GM12891 (cell line): ENCODE data around the gene TRDN.
"Not testable (repeated sequence)": the region's sequence is repeated elsewhere in the genome, so short reads cannot be mapped to it uniquely, and the experiment has no call there.

Experiments
- DNase-seq: peaks from one replicate; pipeline ENCODE4 v3.0.0; 2011; ENCODE audit warnings: low spot score; ENCODE audit not compliant: insufficient read length
- FAIRE-seq: peaks from 2 replicates; lab custom pipeline; 2011; peaks lifted over from hg19 to GRCh38; lab: Jason Lieb, UNC
- PAX5 ChIP-seq: IDR thresholded peaks from 2 replicates; pipeline ENCODE4 v1.6.1; 2011; ENCODE audit warnings: low read length, moderate library complexity, mild to moderate bottlenecking; ENCODE audit not compliant: insufficient read depth, severe bottlenecking
- POLR2A ChIP-seq: IDR thresholded peaks from 2 replicates; pipeline ENCODE4 v1.6.1; 2011; ENCODE audit warnings: low read depth, low read length, control low read depth
- POLR2AphosphoS5 ChIP-seq: IDR thresholded peaks from 2 replicates; pipeline ENCODE4 v1.6.1; 2011; ENCODE audit warnings: low read depth, low read length, control low read depth
- POU2F2 ChIP-seq: IDR thresholded peaks from 2 replicates; pipeline ENCODE4 v1.6.1; 2011; ENCODE audit warnings: low read depth, mild to moderate bottlenecking, control low read depth, low read length, moderate library complexity
- SPI1 ChIP-seq: IDR thresholded peaks from 2 replicates; pipeline ENCODE4 v1.6.1; 2011; ENCODE audit warnings: low read depth, low read length, control low read depth
- TAF1 ChIP-seq: IDR thresholded peaks from 2 replicates; pipeline ENCODE4 v1.6.1; 2011; ENCODE audit warnings: low read depth, low read length, control low read depth

Gene TRDN

DNA sequence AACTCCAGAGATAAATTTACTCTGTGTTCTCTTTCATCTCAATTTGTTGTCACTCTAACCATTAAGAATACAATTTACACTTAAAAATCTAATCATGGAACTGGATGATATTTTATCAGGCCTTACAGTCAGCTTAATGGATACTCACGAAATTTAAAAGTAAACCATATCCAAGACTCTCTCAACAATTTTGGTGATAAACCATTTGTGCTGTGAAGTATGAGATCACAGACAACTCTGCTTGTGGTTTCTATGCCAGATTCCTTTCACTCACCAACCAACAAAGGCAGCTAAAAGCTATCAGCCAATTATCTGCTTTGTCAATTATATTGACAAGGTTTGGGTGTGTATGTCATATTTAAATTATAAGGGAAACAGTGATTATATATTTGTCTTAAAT, 155.8 kb downstream of the TRDN start:
- TF ChIP-seq PAX5: no peak
- no peak for TF ChIP-seq POU2F2
- no peak for FAIRE-seq
- no peak for DNase-seq

DNA sequence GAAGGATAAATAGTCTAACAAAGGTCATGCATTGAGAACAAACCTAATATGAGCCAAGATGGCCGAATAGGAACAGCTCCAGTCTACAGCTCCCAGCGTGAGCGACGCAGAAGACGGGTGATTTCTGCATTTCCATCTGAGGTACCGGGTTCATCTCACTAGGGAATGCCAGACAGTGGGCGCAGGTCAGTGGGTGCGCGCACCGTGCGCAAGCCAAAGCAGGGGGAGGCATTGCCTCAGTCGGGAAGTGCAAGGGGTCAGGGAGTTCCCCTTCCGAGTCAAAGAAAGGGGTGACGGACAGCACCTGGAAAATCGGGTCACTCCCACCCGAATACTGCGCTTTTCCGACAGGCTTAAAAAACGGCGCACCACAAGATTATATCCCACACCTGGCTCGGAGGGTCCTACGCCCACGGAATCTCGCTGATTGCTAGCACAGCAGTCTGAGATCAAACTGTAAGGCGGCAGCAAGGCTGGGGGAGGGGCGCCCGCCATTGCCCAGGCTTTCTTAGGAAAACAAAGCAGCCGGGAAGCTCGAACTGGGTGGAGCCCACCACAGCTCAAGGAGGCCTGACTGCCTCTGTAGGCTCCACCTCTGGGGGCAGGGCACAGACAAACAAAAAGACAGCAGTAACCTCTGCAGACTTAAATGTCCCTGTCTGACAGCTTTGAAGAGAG, 164.6 kb downstream of the TRDN start:
- DNase-seq, FAIRE-seq: not testable (repeated sequence)

GRCh38 chr6:123467392-123467791, 169.4 kb downstream of the TRDN start:
- FAIRE-seq (no peak), DNase-seq (no peak)
- TF ChIP-seq SPI1 (no peak), POU2F2 (no peak), POLR2AphosphoS5 (no peak), POLR2A (no peak), TAF1 (no peak), PAX5 (no peak)

- FAIRE-seq: no peak
- DNase-seq: no peak
These were observed 174.6 kb downstream of the TRDN start for GRCh38 chr6:123462152-123462551.

GRCh38 chr6:123458218-123458617, 178.5 kb downstream of the TRDN start:
- DNase-seq (no peak), FAIRE-seq (no peak)
- TF ChIP-seq SPI1 (no peak), TAF1 (no peak), POU2F2 (no peak), POLR2A (no peak), POLR2AphosphoS5 (no peak), PAX5 (no peak)

More at GRCh38 chr6:123462152-123462551, 174.6 kb downstream of the TRDN start:
- TF ChIP-seq TAF1 (no peak), SPI1 (no peak)

GRCh38 chr6:123456836-123457235, 179.9 kb downstream of the TRDN start:
- no peak for DNase-seq
- no peak for FAIRE-seq
- TF ChIP-seq POLR2AphosphoS5: no peak
- TF ChIP-seq TAF1: no peak
- no peak for TF ChIP-seq POLR2A

GRCh38 chr6:123454448-123454847, 182.3 kb downstream of the TRDN start:
- TF ChIP-seq PAX5 (no peak), POLR2AphosphoS5 (no peak), TAF1 (no peak)
- FAIRE-seq: no peak
- DNase-seq: no peak

DNA sequence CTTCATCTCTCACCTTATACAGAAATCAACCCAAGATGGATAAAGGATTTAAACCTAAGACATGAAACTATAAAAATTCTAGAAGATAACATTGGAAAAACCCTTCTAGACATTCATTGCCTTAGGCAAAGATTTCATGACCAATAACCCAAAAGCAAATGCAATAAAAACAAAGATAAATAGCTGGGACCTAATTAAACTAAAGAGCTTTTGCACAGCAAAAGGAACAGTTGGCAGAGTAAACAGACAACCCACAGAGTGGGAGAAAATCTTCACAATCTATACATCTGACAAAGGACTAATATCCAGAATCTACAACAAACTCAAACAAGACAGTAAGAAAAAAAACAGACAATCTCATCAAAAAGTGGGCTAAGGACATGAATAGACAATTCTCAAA, 183.7 kb downstream of the TRDN start:
- DNase-seq, FAIRE-seq: not testable (repeated sequence)

GRCh38 chr6:123448306-123448884, 188.4 kb downstream of the TRDN start:
- TF ChIP-seq POLR2AphosphoS5 (no peak), TAF1 (no peak), POLR2A (no peak), PAX5 (no peak), POU2F2 (no peak)
- FAIRE-seq (no peak), DNase-seq (no peak)

DNA sequence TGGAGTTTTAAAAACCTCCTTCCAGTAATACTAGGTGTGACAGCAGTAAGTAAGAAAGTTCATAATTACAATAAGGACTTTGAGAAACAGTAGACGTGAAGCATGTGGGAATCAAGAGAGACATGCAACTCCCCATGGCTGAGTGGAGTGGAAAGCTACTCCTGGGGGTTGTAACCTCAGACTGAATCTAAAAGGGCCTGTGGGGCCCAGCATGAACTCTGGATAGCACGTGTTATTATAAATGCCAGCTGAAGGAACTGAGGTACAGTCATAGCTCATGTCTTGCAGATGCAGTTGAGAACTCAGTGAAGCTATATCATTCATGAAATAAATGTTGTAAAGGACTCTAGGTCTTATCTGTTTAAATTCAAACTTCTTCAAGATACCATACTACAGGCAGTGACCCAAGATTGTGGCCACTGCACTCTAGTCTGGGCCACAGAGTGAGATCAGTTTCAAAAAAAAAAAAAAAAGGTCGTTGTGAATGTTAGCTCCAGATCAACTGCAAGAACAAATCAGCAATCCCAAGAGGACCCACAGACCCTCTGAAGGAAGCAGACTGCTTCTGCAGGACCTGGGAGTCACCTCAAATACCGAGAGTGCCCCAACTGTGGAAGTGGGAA, 189.3 kb downstream of the TRDN start:
- DNase-seq (no peak), FAIRE-seq (no peak)
- TF ChIP-seq POU2F2 (no peak), TAF1 (no peak), POLR2AphosphoS5 (no peak), SPI1 (no peak), PAX5 (no peak), POLR2A (no peak)

DNA sequence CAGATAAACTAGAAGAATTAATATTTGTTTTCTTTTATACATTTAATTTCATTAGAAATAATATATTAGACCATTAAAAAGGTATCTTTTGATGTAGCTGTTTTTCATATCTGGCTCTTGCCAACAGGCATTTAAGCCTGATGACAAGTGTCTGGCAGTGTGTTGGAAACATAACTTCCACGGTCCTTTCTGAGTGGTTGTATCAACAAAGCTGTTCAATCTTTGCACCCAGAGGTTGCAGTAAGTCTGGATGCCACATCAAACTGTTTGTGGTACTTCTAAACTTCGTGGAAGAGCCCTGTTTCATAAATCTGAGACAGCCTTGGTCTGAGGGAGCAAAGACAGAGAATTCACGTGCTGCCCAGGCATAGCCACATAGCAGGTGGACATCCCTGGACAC, 197.4 kb downstream of the TRDN start:
- TF ChIP-seq POU2F2: no peak
- TF ChIP-seq SPI1: no peak
- TF ChIP-seq TAF1: no peak
- TF ChIP-seq POLR2AphosphoS5: no peak
- TF ChIP-seq POLR2A: no peak
- TF ChIP-seq PAX5: no peak
- DNase-seq (no peak), FAIRE-seq (no peak)
